GM23338 (cell line): Measurements from ENCODE around the gene PTCD2. TPM values are rescaled to one million over a fixed set of nuclear protein-coding genes. Genes with fewer than 3 reads are reported as not detected.
A peak's percentile ranks its signal among the peaks of the same experiment; 100 is the strongest.

Source experiments
- ATAC-seq: fragments of 200-7000 bp; cut with Tn5 transposase; 3 replicates; pipeline ENCODE4 v1.9.1; 2020
- DNase-seq: peaks from one replicate; pipeline ENCODE4 v3.0.0-alpha.2; 2015; ENCODE audit warnings: low spot score
- H2AFZ ChIP-seq: fragments of 200-600 bp; sonication (generic); 2 replicates; pipeline ENCODE4 v1.8.0; 2016; ENCODE audit warnings: antibody characterized with exemption, mild to moderate bottlenecking, moderate library complexity
- H3F3A ChIP-seq: fragments of 200-600 bp; sonication (generic); replicated peaks from 2 replicates; pipeline ENCODE4 v1.8.0; 2017; ENCODE audit warnings: antibody characterized with exemption, mixed run types, low read depth
- H3K27ac ChIP-seq: fragments of 200-600 bp; sonication (generic); 2 replicates; pipeline ENCODE4 v1.6.1; 2016; ENCODE audit warnings: low read depth
- H3K27me3 ChIP-seq: fragments of 200-600 bp; sonication (generic); 2 replicates; pipeline ENCODE4 v1.8.0; 2016; ENCODE audit warnings: mild to moderate bottlenecking, mixed run types, moderate library complexity; ENCODE audit not compliant: insufficient read depth
- H3K36me3 ChIP-seq: fragments of 200-600 bp; sonication (generic); 2 replicates; pipeline ENCODE4 v1.8.0; 2016; ENCODE audit warnings: mild to moderate bottlenecking; ENCODE audit not compliant: insufficient read depth
- H3K4me1 ChIP-seq: fragments of 200-600 bp; sonication (generic); 2 replicates; pipeline ENCODE4 v1.8.0; 2016; ENCODE audit warnings: mild to moderate bottlenecking, moderate library complexity; ENCODE audit not compliant: insufficient read depth
- H3K4me2 ChIP-seq: fragments of 200-600 bp; sonication (generic); 2 replicates; pipeline ENCODE4 v1.7.1; 2017; ENCODE audit warnings: mixed run types
- H3K4me3 ChIP-seq: fragments of 200-600 bp; sonication (generic); 2 replicates; pipeline ENCODE4 v1.6.1; 2016; ENCODE audit warnings: mixed run types
- H3K79me2 ChIP-seq: fragments of 200-600 bp; sonication (generic); replicated peaks from 2 replicates; pipeline ENCODE4 v1.8.0; 2017; ENCODE audit warnings: mild to moderate bottlenecking; ENCODE audit not compliant: insufficient read depth
- H3K9me2 ChIP-seq: fragments of 200-600 bp; sonication (generic); 2 replicates; pipeline ENCODE4 v1.8.0; 2017; ENCODE audit not compliant: insufficient read depth
- H4K20me1 ChIP-seq: fragments of 200-600 bp; sonication (generic); replicated peaks from 2 replicates; pipeline ENCODE4 v1.8.0; 2017; ENCODE audit warnings: mild to moderate bottlenecking; ENCODE audit not compliant: insufficient read depth
- H3K27ac Mint-ChIP-seq: 2 replicates; pipeline ENCODE4 v1.8.0; 2020; ENCODE audit warnings: inconsistent platforms, mild to moderate bottlenecking, moderate library complexity, mixed read lengths
- H3K27me3 Mint-ChIP-seq: 3 replicates; pipeline ENCODE4 v1.8.0; 2022; ENCODE audit warnings: low read depth, mild to moderate bottlenecking, moderate library complexity, mixed read lengths, inconsistent platforms; ENCODE audit not compliant: insufficient read depth, poor library complexity
- H3K36me3 Mint-ChIP-seq: 3 replicates; pipeline ENCODE4 v1.8.0; 2021; ENCODE audit warnings: low read depth, mild to moderate bottlenecking, inconsistent platforms, moderate library complexity, mixed read lengths
- H3K4me1 Mint-ChIP-seq: 3 replicates; pipeline ENCODE4 v1.8.0; 2020; ENCODE audit warnings: mild to moderate bottlenecking, inconsistent platforms, mixed read lengths
- H3K4me3 Mint-ChIP-seq: 3 replicates; pipeline ENCODE4 v1.8.0; 2021; ENCODE audit warnings: moderate library complexity, mild to moderate bottlenecking, inconsistent platforms, mixed read lengths
- H3K9me3 Mint-ChIP-seq: 3 replicates; pipeline ENCODE4 v1.8.0; 2020; ENCODE audit warnings: moderate library complexity, mild to moderate bottlenecking, inconsistent platforms, mixed read lengths
- ETS1 ChIP-seq: IDR thresholded peaks from 2 replicates; pipeline ENCODE4 v1.6.1; 2016; ENCODE audit warnings: antibody characterized with exemption
- EZH2phosphoT487 ChIP-seq: fragments of 200-600 bp; sonication (generic); IDR thresholded peaks from one replicate; pipeline ENCODE4 v1.8.1; 2018; ENCODE audit warnings: antibody characterized with exemption; ENCODE audit not compliant: unreplicated experiment
- JUNB ChIP-seq: IDR thresholded peaks from one replicate; pipeline ENCODE4 v1.6.1; 2016; ENCODE audit warnings: antibody characterized with exemption; ENCODE audit not compliant: unreplicated experiment
- NANOG ChIP-seq: IDR thresholded peaks from 2 replicates; pipeline ENCODE4 v1.6.1; 2016; ENCODE audit warnings: antibody characterized with exemption, borderline replicate concordance
- POLR2AphosphoS5 ChIP-seq: IDR thresholded peaks from 2 replicates; pipeline ENCODE4 v1.6.1; 2016; ENCODE audit warnings: antibody characterized with exemption, low read depth
- STAT1 ChIP-seq: IDR thresholded peaks from one replicate; pipeline ENCODE4 v1.6.1; 2016; ENCODE audit warnings: antibody characterized with exemption; ENCODE audit not compliant: unreplicated experiment
- ZNF114 ChIP-seq: fragments of 250-450 bp; sonication (Bioruptor Pico); IDR thresholded peaks from 2 replicates; pipeline ENCODE4 v1.5.0; 2020; ENCODE audit warnings: mild to moderate bottlenecking, moderate library complexity
- ZNF331 ChIP-seq: fragments of 250-450 bp; sonication (Bioruptor Pico); IDR thresholded peaks from 2 replicates; pipeline ENCODE4 v1.5.0; 2020; ENCODE audit warnings: low read depth, mild to moderate bottlenecking, moderate library complexity
- polyA plus RNA-seq: library from polyadenylated mRNA; unstranded; fragments of >200 nt; fragmentation: Nextera tagmentation; extraction: Ambion mirVana; gene quantifications from 2 replicates; pipeline ENCODE4 v1.2.1, GENCODE V29; 2016
- total RNA-seq: library from RNA; depleted of rRNA; stranded (reverse); fragments of >200 nt; shearing (Covaris generic); gene quantifications from 2 replicates; pipeline ENCODE4 v1.2.3, GENCODE V29; 2014
- TF ChIP-seq, protein P1 (sequence below), 2 experiments: fragments of 200-600 bp in 1 of 2; sonication (generic) in 1 of 2; conservative IDR thresholded peaks; 2 replicates each; pipeline versions ENCODE4 v1.5.1 to v1.6.1; 2016 to 2017; ENCODE audit warnings: antibody characterized with exemption in 2 of 2, low read depth in 2 of 2, mild to moderate bottlenecking in 2 of 2, moderate library complexity in 1 of 2
- TF ChIP-seq, protein P2 (sequence below): fragments of 250-450 bp; sonication (Bioruptor Pico); IDR thresholded peaks from 2 replicates; pipeline ENCODE4 v1.5.0; 2020; ENCODE audit warnings: mild to moderate bottlenecking, moderate library complexity

PTCD2 gene
- total and polyA plus RNA-seq, 2 experiments from 2014 or later, result 8.8 to 14.5 TPM

DNA sequence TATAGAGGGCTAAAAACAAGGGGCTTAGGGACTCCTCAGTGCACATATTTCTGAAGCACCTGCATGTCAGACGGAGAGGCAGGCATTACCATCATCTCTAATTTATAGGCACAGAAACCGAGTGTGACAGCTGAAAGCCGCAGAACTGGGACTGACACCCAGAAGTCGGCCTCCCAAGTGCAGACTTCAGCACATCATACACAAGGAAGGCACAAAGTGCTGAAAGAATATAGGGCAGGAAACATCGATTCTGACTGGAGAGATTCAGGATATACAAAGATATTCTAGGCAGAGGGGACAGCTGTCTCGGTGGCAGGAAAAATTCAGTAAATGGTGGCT, 11.4 kb upstream of the PTCD2 start:
- peaks cover 22% of the 10 kb centered on the region for H3K4me1 ChIP-seq
- peak overlapping the region; percentile 50 for H3K4me2 ChIP-seq
- TF ChIP-seq JUNB (no peak), ETS1 (no peak), ZNF331 (CRISPR knock-in tag) (no peak), NANOG (no peak), STAT1 (no peak), POLR2AphosphoS5 (no peak), EZH2phosphoT487 (no peak), ZNF114 (no peak)
- TF ChIP-seq, protein P1, sequence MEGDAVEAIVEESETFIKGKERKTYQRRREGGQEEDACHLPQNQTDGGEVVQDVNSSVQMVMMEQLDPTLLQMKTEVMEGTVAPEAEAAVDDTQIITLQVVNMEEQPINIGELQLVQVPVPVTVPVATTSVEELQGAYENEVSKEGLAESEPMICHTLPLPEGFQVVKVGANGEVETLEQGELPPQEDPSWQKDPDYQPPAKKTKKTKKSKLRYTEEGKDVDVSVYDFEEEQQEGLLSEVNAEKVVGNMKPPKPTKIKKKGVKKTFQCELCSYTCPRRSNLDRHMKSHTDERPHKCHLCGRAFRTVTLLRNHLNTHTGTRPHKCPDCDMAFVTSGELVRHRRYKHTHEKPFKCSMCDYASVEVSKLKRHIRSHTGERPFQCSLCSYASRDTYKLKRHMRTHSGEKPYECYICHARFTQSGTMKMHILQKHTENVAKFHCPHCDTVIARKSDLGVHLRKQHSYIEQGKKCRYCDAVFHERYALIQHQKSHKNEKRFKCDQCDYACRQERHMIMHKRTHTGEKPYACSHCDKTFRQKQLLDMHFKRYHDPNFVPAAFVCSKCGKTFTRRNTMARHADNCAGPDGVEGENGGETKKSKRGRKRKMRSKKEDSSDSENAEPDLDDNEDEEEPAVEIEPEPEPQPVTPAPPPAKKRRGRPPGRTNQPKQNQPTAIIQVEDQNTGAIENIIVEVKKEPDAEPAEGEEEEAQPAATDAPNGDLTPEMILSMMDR (conservative IDR thresholded peaks at IDR 0.05; ENCODE audit: low read depth in 2 of 2), result no peak
- TF ChIP-seq, protein P2, sequence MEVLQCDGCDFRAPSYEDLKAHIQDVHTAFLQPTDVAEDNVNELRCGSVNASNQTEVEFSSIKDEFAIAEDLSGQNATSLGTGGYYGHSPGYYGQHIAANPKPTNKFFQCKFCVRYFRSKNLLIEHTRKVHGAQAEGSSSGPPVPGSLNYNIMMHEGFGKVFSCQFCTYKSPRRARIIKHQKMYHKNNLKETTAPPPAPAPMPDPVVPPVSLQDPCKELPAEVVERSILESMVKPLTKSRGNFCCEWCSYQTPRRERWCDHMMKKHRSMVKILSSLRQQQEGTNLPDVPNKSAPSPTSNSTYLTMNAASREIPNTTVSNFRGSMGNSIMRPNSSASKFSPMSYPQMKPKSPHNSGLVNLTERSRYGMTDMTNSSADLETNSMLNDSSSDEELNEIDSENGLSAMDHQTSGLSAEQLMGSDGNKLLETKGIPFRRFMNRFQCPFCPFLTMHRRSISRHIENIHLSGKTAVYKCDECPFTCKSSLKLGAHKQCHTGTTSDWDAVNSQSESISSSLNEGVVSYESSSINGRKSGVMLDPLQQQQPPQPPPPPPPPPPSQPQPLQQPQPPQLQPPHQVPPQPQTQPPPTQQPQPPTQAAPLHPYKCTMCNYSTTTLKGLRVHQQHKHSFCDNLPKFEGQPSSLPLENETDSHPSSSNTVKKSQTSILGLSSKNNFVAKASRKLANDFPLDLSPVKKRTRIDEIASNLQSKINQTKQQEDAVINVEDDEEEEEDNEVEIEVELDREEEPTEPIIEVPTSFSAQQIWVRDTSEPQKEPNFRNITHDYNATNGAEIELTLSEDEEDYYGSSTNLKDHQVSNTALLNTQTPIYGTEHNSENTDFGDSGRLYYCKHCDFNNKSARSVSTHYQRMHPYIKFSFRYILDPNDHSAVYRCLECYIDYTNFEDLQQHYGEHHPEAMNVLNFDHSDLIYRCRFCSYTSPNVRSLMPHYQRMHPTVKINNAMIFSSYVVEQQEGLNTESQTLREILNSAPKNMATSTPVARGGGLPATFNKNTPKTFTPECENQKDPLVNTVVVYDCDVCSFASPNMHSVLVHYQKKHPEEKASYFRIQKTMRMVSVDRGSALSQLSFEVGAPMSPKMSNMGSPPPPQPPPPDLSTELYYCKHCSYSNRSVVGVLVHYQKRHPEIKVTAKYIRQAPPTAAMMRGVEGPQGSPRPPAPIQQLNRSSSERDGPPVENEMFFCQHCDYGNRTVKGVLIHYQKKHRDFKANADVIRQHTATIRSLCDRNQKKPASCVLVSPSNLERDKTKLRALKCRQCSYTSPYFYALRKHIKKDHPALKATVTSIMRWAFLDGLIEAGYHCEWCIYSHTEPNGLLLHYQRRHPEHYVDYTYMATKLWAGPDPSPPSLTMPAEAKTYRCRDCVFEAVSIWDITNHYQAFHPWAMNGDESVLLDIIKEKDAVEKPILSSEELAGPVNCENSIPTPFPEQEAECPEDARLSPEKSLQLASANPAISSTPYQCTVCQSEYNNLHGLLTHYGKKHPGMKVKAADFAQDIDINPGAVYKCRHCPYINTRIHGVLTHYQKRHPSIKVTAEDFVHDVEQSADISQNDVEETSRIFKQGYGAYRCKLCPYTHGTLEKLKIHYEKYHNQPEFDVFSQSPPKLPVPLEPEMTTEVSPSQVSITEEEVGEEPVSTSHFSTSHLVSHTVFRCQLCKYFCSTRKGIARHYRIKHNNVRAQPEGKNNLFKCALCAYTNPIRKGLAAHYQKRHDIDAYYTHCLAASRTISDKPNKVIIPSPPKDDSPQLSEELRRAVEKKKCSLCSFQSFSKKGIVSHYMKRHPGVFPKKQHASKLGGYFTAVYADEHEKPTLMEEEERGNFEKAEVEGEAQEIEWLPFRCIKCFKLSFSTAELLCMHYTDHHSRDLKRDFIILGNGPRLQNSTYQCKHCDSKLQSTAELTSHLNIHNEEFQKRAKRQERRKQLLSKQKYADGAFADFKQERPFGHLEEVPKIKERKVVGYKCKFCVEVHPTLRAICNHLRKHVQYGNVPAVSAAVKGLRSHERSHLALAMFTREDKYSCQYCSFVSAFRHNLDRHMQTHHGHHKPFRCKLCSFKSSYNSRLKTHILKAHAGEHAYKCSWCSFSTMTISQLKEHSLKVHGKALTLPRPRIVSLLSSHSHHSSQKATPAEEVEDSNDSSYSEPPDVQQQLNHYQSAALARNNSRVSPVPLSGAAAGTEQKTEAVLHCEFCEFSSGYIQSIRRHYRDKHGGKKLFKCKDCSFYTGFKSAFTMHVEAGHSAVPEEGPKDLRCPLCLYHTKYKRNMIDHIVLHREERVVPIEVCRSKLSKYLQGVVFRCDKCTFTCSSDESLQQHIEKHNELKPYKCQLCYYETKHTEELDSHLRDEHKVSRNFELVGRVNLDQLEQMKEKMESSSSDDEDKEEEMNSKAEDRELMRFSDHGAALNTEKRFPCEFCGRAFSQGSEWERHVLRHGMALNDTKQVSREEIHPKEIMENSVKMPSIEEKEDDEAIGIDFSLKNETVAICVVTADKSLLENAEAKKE, result no peak
- peaks cover 22% of the 10 kb centered on the region for H3K4me1 Mint-ChIP-seq
- no peaks in the 10 kb centered on the region for H3K9me2 ChIP-seq
- no peak overlapping the region for H2AFZ ChIP-seq
- no peaks in the 10 kb centered on the region for H3K27me3 ChIP-seq
- H4K20me1 ChIP-seq, result no peaks in the 10 kb centered on the region
- ATAC-seq (no peak), DNase-seq (no peak)
- H3K4me3 Mint-ChIP-seq, result peak overlapping the region; percentile 87
- H3K36me3 Mint-ChIP-seq, result peaks cover 48% of the 10 kb centered on the region
- H3K36me3 ChIP-seq, result peaks cover 8% of the 10 kb centered on the region; the same call in 1 of the 2 replicates
- no peaks in the 10 kb centered on the region for H3K9me3 Mint-ChIP-seq
- H3K79me2 ChIP-seq, result peaks cover 50% of the 10 kb centered on the region
- peaks cover 7% of the 10 kb centered on the region for H3K27me3 Mint-ChIP-seq
- peak overlapping the region; percentile 73 for H3K4me3 ChIP-seq
- no peaks in the 10 kb centered on the region; the same call in 1 of the 2 replicates for H3F3A ChIP-seq
- peak overlapping the region; percentile 99 for H3K27ac Mint-ChIP-seq
- peak overlapping the region; percentile 48 for H3K27ac ChIP-seq
